HG03066 (cell line): Measurements from ENCODE around the gene SDCCAG8.
"Not testable (repeated sequence)": the region's sequence is repeated elsewhere in the genome, so short reads cannot be mapped to it uniquely, and the experiment has no call there.

Experiments used
- ATAC-seq: cut with Tn5 transposase; IDR thresholded peaks from one replicate; pipeline ENCODE4 v1.9.1; 2021; ENCODE audit warnings: low read depth; ENCODE audit not compliant: unreplicated experiment

The SDCCAG8 gene

DNA sequence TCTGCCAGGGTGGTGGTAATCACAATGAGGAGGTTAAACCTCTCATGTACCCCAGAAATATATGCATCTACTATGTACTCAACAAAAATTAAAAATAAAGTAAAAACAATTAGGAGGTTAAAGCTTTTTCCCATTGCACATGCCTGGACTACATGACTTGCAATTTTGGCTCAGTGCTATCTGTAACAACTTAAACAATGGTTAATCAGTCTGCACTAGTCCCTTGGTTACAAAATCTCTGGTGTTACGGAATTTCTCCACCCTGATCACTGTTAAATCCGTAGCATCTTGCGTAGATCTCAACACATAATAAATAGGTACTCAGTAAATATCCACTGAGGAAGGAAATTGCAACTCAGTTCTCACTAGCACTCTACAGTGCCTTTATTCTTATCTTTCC lies 66.5 kb downstream of the SDCCAG8 start:
- ATAC-seq, result no peak

GRCh38 chr1:243323491-243323890 lies 67.7 kb downstream of the SDCCAG8 start:
- no peak for ATAC-seq

GRCh38 chr1:243325305-243325890 lies 69.6 kb downstream of the SDCCAG8 start:
- no peak for ATAC-seq

- ATAC-seq, result no peak
These were observed 76.6 kb downstream of the SDCCAG8 start for GRCh38 chr1:243332440-243332839.

- no peak for ATAC-seq
These were observed 79.5 kb downstream of the SDCCAG8 start for GRCh38 chr1:243335292-243335691.

DNA sequence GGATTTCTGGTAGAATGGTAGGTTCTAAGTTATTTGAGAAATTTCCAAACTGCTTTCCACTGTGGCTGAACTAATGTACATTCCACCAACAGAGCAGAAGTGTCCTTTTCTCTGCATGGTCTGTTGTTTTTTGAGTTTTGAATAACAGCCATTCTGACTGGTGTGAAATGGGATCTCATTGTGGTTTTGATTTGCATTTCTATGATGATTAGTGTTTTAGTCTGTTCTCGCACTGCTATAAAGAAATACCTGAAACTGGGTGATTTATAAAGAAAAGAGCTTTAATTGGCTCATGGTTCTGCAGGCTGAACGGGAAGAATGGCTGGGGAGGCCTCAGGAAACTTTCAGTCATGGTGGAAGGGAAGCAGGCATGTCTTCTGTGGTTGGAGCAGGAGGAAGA lies 80.3 kb downstream of the SDCCAG8 start:
- no peak for ATAC-seq

DNA sequence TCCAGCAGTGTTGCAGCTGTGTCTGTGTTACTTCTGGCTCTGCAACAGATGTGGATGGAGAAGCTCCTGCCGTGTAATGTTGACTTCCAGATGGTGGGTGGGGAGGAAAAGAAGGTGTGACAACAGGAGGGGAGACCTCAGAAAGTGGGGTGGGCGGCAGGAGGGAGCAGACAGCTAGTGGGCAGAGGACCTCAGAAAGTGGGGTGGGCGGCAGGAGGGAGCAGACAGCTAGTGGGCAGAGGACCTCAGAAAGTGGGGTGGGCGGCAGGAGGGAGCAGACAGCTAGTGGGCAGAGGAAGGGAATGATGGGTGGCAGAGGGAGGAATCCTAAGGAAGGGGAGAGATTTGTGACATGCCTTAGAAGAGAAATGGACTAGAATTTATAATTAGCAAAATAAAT lies 83.0 kb downstream of the SDCCAG8 start:
- ATAC-seq, result not testable (repeated sequence)

- no peak for ATAC-seq
These were observed 85.2 kb downstream of the SDCCAG8 start for GRCh38 chr1:243341074-243341473.

- ATAC-seq, result peak; percentile 56
These were observed 88.4 kb downstream of the SDCCAG8 start for GRCh38 chr1:243343970-243344937.

- ATAC-seq, result no peak
These were observed 89.4 kb downstream of the SDCCAG8 start for GRCh38 chr1:243345205-243345604.

- no peak for ATAC-seq
These were observed 90.2 kb downstream of the SDCCAG8 start for GRCh38 chr1:243346016-243346415.

DNA sequence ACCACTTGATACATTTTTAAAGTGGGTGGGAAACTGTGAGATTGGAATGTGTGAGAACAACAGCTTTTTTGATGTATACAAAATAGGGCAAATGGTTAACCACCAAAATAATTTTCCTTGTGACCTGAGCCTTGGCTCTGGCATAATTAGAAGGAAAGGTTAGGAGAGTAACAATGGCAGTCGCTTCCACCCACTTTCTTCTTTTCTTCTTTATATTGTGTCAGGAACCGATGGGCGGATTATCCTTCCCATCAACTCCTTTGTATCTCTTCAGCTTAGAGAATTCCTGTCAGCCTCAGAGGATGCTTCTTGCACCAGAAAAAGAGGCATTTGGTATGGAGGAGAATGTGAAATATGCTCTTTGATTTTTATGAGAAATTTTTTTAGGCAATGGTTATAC lies 90.6 kb downstream of the SDCCAG8 start:
- ATAC-seq, result no peak

- no peak for ATAC-seq
These were observed 92.5 kb downstream of the SDCCAG8 start for GRCh38 chr1:243348331-243348730.

GRCh38 chr1:243349128-243349527 lies 93.3 kb downstream of the SDCCAG8 start:
- no peak for ATAC-seq

- no peak for ATAC-seq
These were observed 95.5 kb downstream of the SDCCAG8 start for GRCh38 chr1:243351337-243351736.

- no peak for ATAC-seq
These were observed 98.8 kb downstream of the SDCCAG8 start for GRCh38 chr1:243354511-243355153.

DNA sequence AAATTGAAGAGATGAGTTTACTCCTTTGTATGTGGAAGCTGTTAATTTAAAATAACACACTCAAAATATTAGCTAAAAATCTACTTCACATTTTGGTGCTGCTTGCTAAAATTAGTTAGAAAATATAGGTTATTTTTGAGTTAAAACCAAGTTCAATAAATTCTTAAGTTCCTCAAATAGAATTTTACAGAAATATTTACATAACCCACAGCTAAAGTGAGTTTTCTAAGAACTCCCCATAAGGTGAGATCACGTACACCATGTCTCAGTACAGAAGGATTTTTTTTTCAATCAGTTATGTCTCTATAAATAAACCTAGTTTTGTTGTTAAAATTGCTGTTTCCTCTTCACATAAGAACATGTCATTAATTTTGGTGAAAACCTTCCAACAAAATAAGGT lies 108.0 kb downstream of the SDCCAG8 start:
- ATAC-seq, result peak; percentile 62

DNA sequence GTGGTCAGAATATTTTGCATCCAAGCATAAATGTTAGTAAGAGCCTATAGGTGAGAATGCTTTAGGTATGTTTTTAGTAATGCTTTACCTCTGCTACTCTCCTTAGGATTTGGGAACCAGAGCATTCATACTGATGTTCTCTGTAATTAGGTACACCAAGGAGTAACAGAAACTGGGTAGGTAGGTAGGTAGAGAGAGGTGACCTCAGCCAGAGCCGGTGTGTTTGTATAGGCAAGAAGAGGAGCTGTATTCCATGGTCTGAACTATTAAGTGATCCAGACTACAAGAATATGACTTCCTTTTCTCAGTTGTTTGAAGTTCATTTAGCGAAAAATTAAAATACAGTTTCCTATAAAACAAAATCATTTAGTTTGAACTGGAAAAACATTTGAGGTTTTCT lies 108.5 kb downstream of the SDCCAG8 start:
- peak; percentile 33 for ATAC-seq

DNA sequence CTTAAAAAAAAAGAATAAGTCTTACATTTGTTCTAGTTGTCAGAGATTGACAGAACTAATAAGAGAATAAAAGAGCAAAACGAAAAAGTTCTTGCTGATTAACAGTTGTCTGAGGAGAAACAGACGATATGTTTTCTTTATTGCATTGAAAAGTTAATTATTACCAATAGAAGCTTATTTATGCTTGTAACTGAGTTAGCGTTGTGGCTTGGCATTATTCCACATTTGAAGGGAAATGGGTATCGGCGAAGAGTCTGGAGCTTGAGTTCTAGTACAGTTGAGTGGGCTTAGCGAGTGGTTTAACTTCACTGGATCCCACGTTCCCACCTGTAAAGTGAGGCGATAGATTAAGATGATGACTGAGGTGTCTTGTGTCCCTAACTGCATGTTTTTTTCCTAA lies 109.0 kb downstream of the SDCCAG8 start:
- no peak for ATAC-seq

GRCh38 chr1:243367314-243367713 lies 111.5 kb downstream of the SDCCAG8 start:
- no peak for ATAC-seq

GRCh38 chr1:243374412-243374811 lies 118.6 kb downstream of the SDCCAG8 start:
- ATAC-seq, result no peak
